Neutrophil (primary cell): ENCODE data around the gene KRT6A.

Source experiments
- H3K27ac ChIP-seq: fragments of 200-600 bp; sonication (generic); 2 replicates; pipeline ENCODE4 v1.5.1; 2016; ENCODE audit warnings: mild to moderate bottlenecking, moderate library complexity
- H3K27me3 ChIP-seq: fragments of 200-600 bp; sonication (generic); 2 replicates; pipeline ENCODE4 v1.6.0; 2016; ENCODE audit warnings: mild to moderate bottlenecking
- H3K36me3 ChIP-seq: fragments of 200-600 bp; sonication (generic); 2 replicates; pipeline ENCODE4 v1.5.1; 2017
- H3K4me1 ChIP-seq, 2 experiments: fragments of 200-600 bp in 1 of 2; sonication (generic) in 1 of 2; 1 replicate in 1 of 2; 2 replicates in 1 of 2; pipeline versions ENCODE4 v1.5.1 to v1.6.1; 2013 to 2016; ENCODE audit warnings: low read depth in 1 of 2, low read length in 1 of 2, mild to moderate bottlenecking in 1 of 2, moderate library complexity in 1 of 2; ENCODE audit not compliant: control insufficient read depth in 1 of 2, insufficient read depth in 1 of 2
- H3K4me3 ChIP-seq, 2 experiments: fragments of 200-600 bp in 1 of 2; sonication (generic) in 1 of 2; 1 replicate in 1 of 2; 2 replicates in 1 of 2; pipeline ENCODE4 v1.5.1; 2013 to 2016; ENCODE audit warnings: low read depth in 1 of 2, low read length in 1 of 2, mild to moderate bottlenecking in 1 of 2, moderate library complexity in 1 of 2
- H3K9me3 ChIP-seq: fragments of 200-600 bp; sonication (generic); 2 replicates; pipeline ENCODE4 v1.5.1; 2016
- CTCF ChIP-seq: fragments of 200-600 bp; sonication (generic); IDR thresholded peaks from 2 replicates; pipeline ENCODE4 v1.5.1; 2016; ENCODE audit warnings: antibody characterized with exemption

KRT6A gene

GRCh38 chr12:52532636-52533035 lies 39.6 kb upstream of the KRT6A start:
- Histone ChIP-seq H3K9me3 (no peaks in the 10 kb centered on the region), H3K4me1 (no peaks in the 10 kb centered on the region), H3K27me3 (peaks cover 7% of the 10 kb centered on the region), H3K4me3 (no peak overlapping the region), H3K27ac (no peak overlapping the region), H3K36me3 (no peaks in the 10 kb centered on the region)
- TF ChIP-seq CTCF: no peak

GRCh38 chr12:52531566-52532300 lies 38.7 kb upstream of the KRT6A start:
- Histone ChIP-seq H3K27me3 (peaks cover 4% of the 10 kb centered on the region), H3K9me3 (no peaks in the 10 kb centered on the region), H3K4me3 (no peak overlapping the region), H3K27ac (no peak overlapping the region), H3K4me1 (no peaks in the 10 kb centered on the region), H3K36me3 (no peaks in the 10 kb centered on the region)
- TF ChIP-seq CTCF: no peak

GRCh38 chr12:52530905-52531304 lies 37.8 kb upstream of the KRT6A start:
- Histone ChIP-seq H3K4me1 (no peaks in the 10 kb centered on the region), H3K27ac (no peak overlapping the region), H3K27me3 (peaks cover 4% of the 10 kb centered on the region), H3K4me3 (no peak overlapping the region), H3K9me3 (no peaks in the 10 kb centered on the region), H3K36me3 (no peaks in the 10 kb centered on the region)
- TF ChIP-seq CTCF: no peak

- Histone ChIP-seq H3K27ac (no peak overlapping the region), H3K9me3 (no peaks in the 10 kb centered on the region), H3K4me3 (no peak overlapping the region), H3K27me3 (peaks cover 4% of the 10 kb centered on the region), H3K36me3 (no peaks in the 10 kb centered on the region), H3K4me1 (no peaks in the 10 kb centered on the region)
- no peak for TF ChIP-seq CTCF
Measured at GRCh38 chr12:52530366-52530765, 37.3 kb upstream of the KRT6A start.

- no peaks in the 10 kb centered on the region for H3K36me3 ChIP-seq
- H3K4me1 ChIP-seq: no peaks in the 10 kb centered on the region
- TF ChIP-seq CTCF: no peak
- peaks cover 4% of the 10 kb centered on the region for H3K27me3 ChIP-seq
- no peak overlapping the region for H3K4me3 ChIP-seq
- no peaks in the 10 kb centered on the region for H3K9me3 ChIP-seq
- H3K27ac ChIP-seq: no peak overlapping the region
Measured at GRCh38 chr12:52529846-52530245, 36.8 kb upstream of the KRT6A start.
